ENCODE measurements around the gene ZNF775. TPM values are rescaled to one million over a fixed set of nuclear protein-coding genes. Genes with fewer than 3 reads are reported as not detected.
A peak's percentile ranks its signal among the peaks of the same experiment; 100 is the strongest.

ZNF775 gene
- total RNA-seq, 1 donor from 2014 or later: 4.5 TPM

DNA sequence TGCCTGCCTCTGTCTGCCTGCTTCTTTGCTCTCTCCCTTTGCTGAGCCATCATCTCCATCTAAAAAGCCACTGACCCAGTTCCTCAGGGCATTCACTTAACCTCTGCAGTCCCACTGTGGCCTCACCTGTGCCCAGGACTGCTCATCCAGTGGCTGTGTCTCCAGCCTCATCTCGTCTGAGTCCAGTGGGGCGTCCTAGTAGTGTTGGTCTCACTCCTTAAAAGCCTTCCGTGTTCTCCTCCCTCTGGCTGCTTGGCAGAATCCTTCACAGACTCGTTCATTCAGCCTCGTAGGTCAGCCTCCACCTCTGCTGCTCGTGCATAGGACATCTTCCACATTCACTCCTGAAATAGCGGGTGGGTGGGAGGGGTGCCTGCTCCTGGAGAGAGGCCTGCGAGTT lies 45.0 kb upstream of the ZNF775 start:
- no peak for TF ChIP-seq CTCF (IDR thresholded peaks at IDR 0.05)
- Histone ChIP-seq H3K36me3 (peaks cover 29% of the 10 kb centered on the region), H3K9me3 (no peaks in the 10 kb centered on the region), H3K27ac (peak overlapping the region; percentile 62), H3K4me1 (peaks cover 14% of the 10 kb centered on the region), H3K4me3 (no peak overlapping the region), H3K27me3 (ENCODE audit: low read depth) (no peaks in the 10 kb centered on the region)
- DNase-seq: no peak
- ATAC-seq: no peak
- intact Hi-C loops (cut with DNase I): no loop called here

DNA sequence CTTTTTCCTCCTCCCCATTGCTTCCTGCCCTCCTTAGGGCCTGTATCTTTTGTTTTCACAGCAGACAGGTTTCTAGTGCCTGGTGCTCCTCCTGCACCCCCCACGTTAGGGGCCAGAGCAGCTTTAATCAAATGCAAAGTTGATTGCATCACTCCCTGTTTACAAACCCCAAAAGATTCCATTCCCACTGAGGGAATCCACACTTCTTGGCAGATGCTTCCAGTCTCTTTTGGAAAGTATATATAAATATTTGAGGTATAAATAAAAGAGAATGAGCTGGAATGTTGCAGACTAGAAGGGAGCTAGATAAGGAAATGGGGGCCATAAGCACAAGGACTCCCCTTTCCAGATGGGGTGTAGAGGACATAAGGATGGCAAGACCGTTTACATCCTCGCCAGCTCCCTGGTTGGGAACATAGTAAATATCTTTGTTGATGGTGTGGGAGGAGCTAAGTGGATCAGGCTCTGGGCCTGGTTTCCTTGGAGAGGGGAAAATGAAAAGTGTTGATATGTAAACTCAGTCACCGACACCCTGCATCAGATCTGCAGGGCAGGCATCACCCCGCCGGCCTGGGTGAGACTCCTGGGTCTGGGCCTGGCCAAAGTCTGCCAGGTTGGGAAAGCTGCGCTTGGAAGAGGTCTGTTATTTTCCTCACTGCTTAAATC lies 43.9 kb upstream of the ZNF775 start:
- TF ChIP-seq CTCF (IDR thresholded peaks at IDR 0.05): no peak
- intact Hi-C loops (cut with DNase I): no loop called here
- Histone ChIP-seq H3K4me3 (no peak overlapping the region), H3K4me1 (peaks cover 19% of the 10 kb centered on the region), H3K27ac (peak overlapping the region; percentile 62), H3K36me3 (peaks cover 17% of the 10 kb centered on the region), H3K27me3 (ENCODE audit: low read depth) (peaks cover 3% of the 10 kb centered on the region), H3K9me3 (no peaks in the 10 kb centered on the region)
- DNase-seq: no peak
- ATAC-seq: peak; percentile 6 to 28

- no peak overlapping the region for H3K4me3 ChIP-seq
- H3K9me3 ChIP-seq: no peaks in the 10 kb centered on the region
- intact Hi-C loops (cut with DNase I): no loop called here
- H3K36me3 ChIP-seq: peaks cover 15% of the 10 kb centered on the region
- no peak for ATAC-seq
- no peak for TF ChIP-seq CTCF (IDR thresholded peaks at IDR 0.05)
- peak overlapping the region; percentile 62 for H3K27ac ChIP-seq
- no peak for DNase-seq
- H3K27me3 ChIP-seq (ENCODE audit: low read depth): peaks cover 7% of the 10 kb centered on the region
- peaks cover 24% of the 10 kb centered on the region for H3K4me1 ChIP-seq
These were observed 43.4 kb upstream of the ZNF775 start for GRCh38 chr7:150335774-150336112.

GRCh38 chr7:150336746-150337145 lies 42.4 kb upstream of the ZNF775 start:
- no peak overlapping the region for H3K4me3 ChIP-seq
- intact Hi-C loops (cut with DNase I): no loop called here
- DNase-seq: no peak
- ATAC-seq: no peak
- H3K9me3 ChIP-seq: no peaks in the 10 kb centered on the region
- peak overlapping the region; percentile 62 for H3K27ac ChIP-seq
- H3K4me1 ChIP-seq: peaks cover 30% of the 10 kb centered on the region
- peaks cover 15% of the 10 kb centered on the region for H3K36me3 ChIP-seq
- no peak for TF ChIP-seq CTCF (IDR thresholded peaks at IDR 0.05)
- peaks cover 14% of the 10 kb centered on the region for H3K27me3 ChIP-seq (ENCODE audit: low read depth)

GRCh38 chr7:150337179-150337578 lies 42.0 kb upstream of the ZNF775 start:
- ATAC-seq (no peak), DNase-seq (no peak)
- Histone ChIP-seq H3K36me3 (peaks cover 15% of the 10 kb centered on the region), H3K27me3 (ENCODE audit: low read depth) (peaks cover 16% of the 10 kb centered on the region), H3K9me3 (no peaks in the 10 kb centered on the region), H3K4me1 (peaks cover 30% of the 10 kb centered on the region), H3K4me3 (no peak overlapping the region), H3K27ac (no peak overlapping the region)
- intact Hi-C loops (cut with DNase I): no loop called here
- TF ChIP-seq CTCF (IDR thresholded peaks at IDR 0.05): no peak
